Ovary (tissue), 9 donors: ENCODE results near the gene KCNH5. TPM values are rescaled to one million over a fixed set of nuclear protein-coding genes. Genes with fewer than 3 reads are reported as not detected.

Experiments
- DNase-seq, 5 donors: peaks; one replicate each; pipeline ENCODE4 v3.0.0-alpha.2; 2019 to 2020
- H3K27ac ChIP-seq, 2 donors: fragments of 200-600 bp; one replicate each; pipeline versions ENCODE4 v1.5.1 to v1.8.0; 2019 to 2022
- H3K27me3 ChIP-seq: fragments of 200-600 bp; one replicate; pipeline ENCODE4 v1.8.0; 2022
- H3K36me3 ChIP-seq: fragments of 200-600 bp; sonication (generic); one replicate; pipeline ENCODE4 v1.5.1; 2019
- H3K4me1 ChIP-seq: one replicate; pipeline ENCODE4 v1.8.1; 2013; ENCODE audit warnings: mild to moderate bottlenecking, moderate library complexity; ENCODE audit not compliant: insufficient read depth
- H3K4me3 ChIP-seq: fragments of 200-600 bp; sonication (generic); one replicate; pipeline ENCODE4 v1.5.1; 2017
- H3K9me3 ChIP-seq, 2 donors: fragments of 200-600 bp in 1 of 2; sonication (generic) in 1 of 2; one replicate each; pipeline versions ENCODE4 v1.5.1 to v1.8.1; 2013 to 2019; ENCODE audit warnings: mild to moderate bottlenecking in 1 of 2, moderate library complexity in 1 of 2
- CTCF ChIP-seq, 3 donors: fragments of 450-650 bp in 2 of 3; fragments of 200-600 bp in 1 of 3; IDR thresholded peaks; one replicate each; pipeline versions ENCODE4 v1.5.1 to v1.8.0; 2016 to 2022; ENCODE audit warnings: antibody characterized with exemption in 3 of 3, mild to moderate bottlenecking in 1 of 3
- EP300 ChIP-seq: sonication (generic); formaldehyde crosslinking; IDR thresholded peaks from one replicate; pipeline ENCODE4 v1.6.1; 2017; ENCODE audit warnings: antibody characterized with exemption
- POLR2A ChIP-seq: fragments of 450-650 bp; IDR thresholded peaks from one replicate; pipeline ENCODE4 v1.6.1; 2017; ENCODE audit warnings: antibody characterized with exemption, mild to moderate bottlenecking, moderate library complexity
- WGBS, 3 donors: extraction: QIAGEN DNeasy Blood & Tissue Kit in 1 of 3; methylation state at CpG; one replicate each; pipeline versions ENCODE4 v1.1.5 to v1.1.7; 2013 to 2017; 5-methylcytosine and 5-hydroxymethylcytosine counted together
- intact Hi-C, 4 donors: fragments of 100-400 bp; cut with DNase I; formaldehyde crosslinking; loops; one replicate each; pipeline versions ENCODE4 v1.11.0 to v1.15.1; 2022 to 2023
- polyA plus RNA-seq, 2 donors: library from polyadenylated mRNA; stranded (reverse); fragments of 200-250 nt in 1 of 2; fragments of 350-450 nt in 1 of 2; fragmentation: Illumina TruSeq in 1 of 2; extraction: RNeasy Lipid Tissue Mini Kit (QIAGEN cat#74804) in 1 of 2; gene quantifications; one replicate each; pipeline ENCODE4 v1.2.3, GENCODE V29; 2013 to 2014
- total RNA-seq, 7 donors: library from RNA; depleted of rRNA in 2 of 7; stranded (reverse); fragments of >200 nt in 2 of 7; fragmentation: NEBNext Ultra II Directional in 3 of 7; extraction: Animal tissue kit (Norgen Biotek cat#: 25700) in 3 of 7; gene quantifications; one replicate each; pipeline versions ENCODE4 v1.1.0 to v1.2.4, GENCODE V29; 2016 to 2023
- donor health status: DM: no; HTN: no; CAD: no; lungs with moderate emphysema.
- donor health status: DM: no; HTN: no; CAD: no.
- donor health status: Bipolar disorder and iron deficiency.
- donor health status: DM: yes; HTN: yes; CAD: no.
- donor health status: DM: no; HTN: no; CAD: no.
- donor health status: DM: yes; HTN: yes; CAD: no.

KCNH5 gene
- total and polyA plus RNA-seq, 9 donors: 0.05 TPM; not detected in 7

- TF ChIP-seq EP300 (no peak), POLR2A (no peak), CTCF (IDR thresholded peaks at IDR 0.05) (no peak)
These were observed 147.5 kb downstream of the KCNH5 start for GRCh38 chr14:62897771-62898170.

GRCh38 chr14:62896932-62897456 lies 148.3 kb downstream of the KCNH5 start:
- H3K9me3 ChIP-seq: no peaks in the 10 kb centered on the region
- no peak for DNase-seq
- WGBS, 3 donors: 83 to 89% (median 87%) methylated on average over 1 of the region's 1 CpG
- intact Hi-C loops: no loop called here
- no peak overlapping the region for H3K27ac ChIP-seq
- H3K4me3 ChIP-seq: no peak overlapping the region
- H3K27me3 ChIP-seq: no peaks in the 10 kb centered on the region
- H3K36me3 ChIP-seq: no peaks in the 10 kb centered on the region
- H3K4me1 ChIP-seq: no peaks in the 10 kb centered on the region
- TF ChIP-seq EP300 (no peak), POLR2A (no peak), CTCF (IDR thresholded peaks at IDR 0.05) (no peak)

More at GRCh38 chr14:62897771-62898170, 147.5 kb downstream of the KCNH5 start:
- no peaks in the 10 kb centered on the region for H3K36me3 ChIP-seq
- no peak overlapping the region for H3K4me3 ChIP-seq
- no peaks in the 10 kb centered on the region for H3K27me3 ChIP-seq
- intact Hi-C loops: no loop called here
- 44 to 56% (median 50%) methylated on average over 2 of the region's 2 CpGs for WGBS, 3 donors
- DNase-seq: no peak
- H3K4me1 ChIP-seq: no peaks in the 10 kb centered on the region
- H3K27ac ChIP-seq: no peak overlapping the region
- no peaks in the 10 kb centered on the region for H3K9me3 ChIP-seq

GRCh38 chr14:62894736-62895135 lies 150.5 kb downstream of the KCNH5 start:
- DNase-seq: no peak
- Histone ChIP-seq H3K4me1 (no peaks in the 10 kb centered on the region), H3K9me3 (no peaks in the 10 kb centered on the region), H3K4me3 (no peak overlapping the region), H3K36me3 (no peaks in the 10 kb centered on the region), H3K27me3 (no peaks in the 10 kb centered on the region), H3K27ac (no peak overlapping the region)
- WGBS, 3 donors: 25 to 47% (median 43%) methylated on average over 1 of the region's 1 CpG
- TF ChIP-seq POLR2A: no peak
- TF ChIP-seq EP300: no peak
- no peak for TF ChIP-seq CTCF (IDR thresholded peaks at IDR 0.05)
- intact Hi-C loops: no loop called here

GRCh38 chr14:62889364-62889763 lies 155.9 kb downstream of the KCNH5 start:
- TF ChIP-seq POLR2A (no peak), CTCF (IDR thresholded peaks at IDR 0.05) (no peak), EP300 (no peak)
- H3K27me3 ChIP-seq: no peaks in the 10 kb centered on the region
- intact Hi-C loops: no loop called here
- no peaks in the 10 kb centered on the region for H3K36me3 ChIP-seq
- 21 to 33% (median 27%) methylated on average over 4 of the region's 4 CpGs for WGBS, 3 donors
- DNase-seq: no peak
- no peaks in the 10 kb centered on the region for H3K4me1 ChIP-seq
- no peak overlapping the region for H3K4me3 ChIP-seq
- H3K27ac ChIP-seq: no peak overlapping the region
- H3K9me3 ChIP-seq: no peaks in the 10 kb centered on the region
